ENCODE results near the gene NR5A1. TPM values are rescaled to one million over a fixed set of nuclear protein-coding genes. Genes with fewer than 3 reads are reported as not detected.

Gene NR5A1
- total and polyA plus RNA-seq, 2 experiments from 2014 or later = not detected

- no peak for TF ChIP-seq EZH2 (IDR thresholded peaks at IDR 0.05; ENCODE audit: insufficient read depth, poor library complexity, severe bottlenecking)
- TF ChIP-seq EZH2phosphoT487 (IDR thresholded peaks at IDR 0.05; ENCODE audit: insufficient read depth, low read depth) = no peak
- in situ Hi-C loops (cut with MboI) = no loop called here
- no peaks in the 10 kb centered on the region for H3K9me2 ChIP-seq (ENCODE audit: insufficient read depth)
- 0 out of 2 replicates have a peak within 1 kb of the TSS, but pooled peaks have one; percentile 55 for H2AFZ ChIP-seq
- 6 to 8% methylated on average over 30 to 41 of the region's 41 CpGs for WGBS, 2 experiments (ENCODE audit: low coverage in 1 of 2, low lambda C conversion rate in 2 of 2, missing lambda C conversion rate in 2 of 2)
- no peaks in the 10 kb centered on the region for H4K20me1 ChIP-seq (ENCODE audit: insufficient read depth)
- DNase-seq = peak; percentile 62
- H3K4me2 ChIP-seq (ENCODE audit: unreplicated experiment) = peak within 1 kb of the TSS; percentile 54
- H3K9me3 ChIP-seq (ENCODE audit: low read depth) = no peaks in the 10 kb centered on the region
- peaks cover 18% of the 10 kb centered on the region for H3K27me3 ChIP-seq (replicated peaks; ENCODE audit: insufficient read depth)
- H3K4me1 ChIP-seq (ENCODE audit: insufficient read depth) = 0 out of 2 replicates have a peak, but pooled peaks cover 7% of the 10 kb centered on the region
- no peaks in the 10 kb centered on the region for H3F3A ChIP-seq (ENCODE audit: insufficient read depth)
- H3K36me3 ChIP-seq (ENCODE audit: low read depth) = no peaks in the 10 kb centered on the region
- H3K9ac ChIP-seq = no peak within 1 kb of the TSS
- H3K27ac ChIP-seq = no peak within 1 kb of the TSS
- H3K79me2 ChIP-seq (ENCODE audit: insufficient read depth) = no peaks in the 10 kb centered on the region
- peak within 1 kb of the TSS; percentile 59 for H3K4me3 ChIP-seq
Observed at GRCh38 chr9:124450241-124450924, 56.8 kb downstream of the NR5A1 start, which contains the start of gene ADGRD2. ADGRD2 (plus strand) TSS chr9:124450451; CDS start chr9:124451667, 1,216 bp downstream.

- Histone ChIP-seq H3K4me2 (ENCODE audit: unreplicated experiment) (no peak overlapping the region), H3K4me3 (no peak overlapping the region), H4K20me1 (ENCODE audit: insufficient read depth) (no peaks in the 10 kb centered on the region), H3K4me1 (ENCODE audit: insufficient read depth) (0 out of 2 replicates have a peak, but pooled peaks cover 7% of the 10 kb centered on the region), H3K9me3 (ENCODE audit: low read depth) (no peaks in the 10 kb centered on the region), H3K27ac (no peak overlapping the region), H3K27me3 (replicated peaks; ENCODE audit: insufficient read depth) (peaks cover 18% of the 10 kb centered on the region), H3K9me2 (ENCODE audit: insufficient read depth) (no peaks in the 10 kb centered on the region), H3K79me2 (ENCODE audit: insufficient read depth) (no peaks in the 10 kb centered on the region), H2AFZ (no peak overlapping the region), H3K36me3 (ENCODE audit: low read depth) (no peaks in the 10 kb centered on the region), H3F3A (ENCODE audit: insufficient read depth) (no peaks in the 10 kb centered on the region), H3K9ac (no peak overlapping the region)
- no peak for DNase-seq
- in situ Hi-C loops (cut with MboI) = no loop called here
- WGBS, 2 experiments (ENCODE audit: low coverage in 1 of 2, low lambda C conversion rate in 2 of 2, missing lambda C conversion rate in 2 of 2) = 87 to 88% methylated on average over 13 of the region's 13 CpGs
- TF ChIP-seq EZH2phosphoT487 (IDR thresholded peaks at IDR 0.05; ENCODE audit: insufficient read depth, low read depth) (no peak), EZH2 (IDR thresholded peaks at IDR 0.05; ENCODE audit: insufficient read depth, poor library complexity, severe bottlenecking) (no peak)
Observed at GRCh38 chr9:124449381-124450151, 57.6 kb downstream of the NR5A1 start.

- Histone ChIP-seq H3K9ac (no peak overlapping the region), H2AFZ (no peak overlapping the region), H3K9me3 (ENCODE audit: low read depth) (no peaks in the 10 kb centered on the region), H3F3A (ENCODE audit: insufficient read depth) (no peaks in the 10 kb centered on the region), H3K27me3 (replicated peaks; ENCODE audit: insufficient read depth) (peaks cover 12% of the 10 kb centered on the region), H3K4me2 (ENCODE audit: unreplicated experiment) (no peak overlapping the region), H3K4me1 (ENCODE audit: insufficient read depth) (0 out of 2 replicates have a peak, but pooled peaks cover 7% of the 10 kb centered on the region), H4K20me1 (ENCODE audit: insufficient read depth) (no peaks in the 10 kb centered on the region), H3K4me3 (no peak overlapping the region), H3K36me3 (ENCODE audit: low read depth) (no peaks in the 10 kb centered on the region), H3K9me2 (ENCODE audit: insufficient read depth) (no peaks in the 10 kb centered on the region), H3K79me2 (ENCODE audit: insufficient read depth) (no peaks in the 10 kb centered on the region), H3K27ac (no peak overlapping the region)
- WGBS, 2 experiments (ENCODE audit: low coverage in 1 of 2, low lambda C conversion rate in 2 of 2, missing lambda C conversion rate in 2 of 2) = 72 to 79% methylated on average over 7 of the region's 7 CpGs
- TF ChIP-seq EZH2phosphoT487 (IDR thresholded peaks at IDR 0.05; ENCODE audit: insufficient read depth, low read depth) (no peak), EZH2 (IDR thresholded peaks at IDR 0.05; ENCODE audit: insufficient read depth, poor library complexity, severe bottlenecking) (no peak)
- no peak for DNase-seq
- in situ Hi-C loops (cut with MboI) = no loop called here
Observed at GRCh38 chr9:124448019-124448418, 59.2 kb downstream of the NR5A1 start.

GRCh38 chr9:124447297-124447661 lies 59.9 kb downstream of the NR5A1 start:
- H3K36me3 ChIP-seq (ENCODE audit: low read depth) = no peaks in the 10 kb centered on the region
- 0 out of 2 replicates have a peak, but pooled peaks cover 7% of the 10 kb centered on the region for H3K4me1 ChIP-seq (ENCODE audit: insufficient read depth)
- no peak overlapping the region for H3K27ac ChIP-seq
- H4K20me1 ChIP-seq (ENCODE audit: insufficient read depth) = no peaks in the 10 kb centered on the region
- peaks cover 12% of the 10 kb centered on the region for H3K27me3 ChIP-seq (replicated peaks; ENCODE audit: insufficient read depth)
- no peaks in the 10 kb centered on the region for H3K9me2 ChIP-seq (ENCODE audit: insufficient read depth)
- H3F3A ChIP-seq (ENCODE audit: insufficient read depth) = no peaks in the 10 kb centered on the region
- TF ChIP-seq EZH2phosphoT487 (IDR thresholded peaks at IDR 0.05; ENCODE audit: insufficient read depth, low read depth) = no peak
- no peak for TF ChIP-seq EZH2 (IDR thresholded peaks at IDR 0.05; ENCODE audit: insufficient read depth, poor library complexity, severe bottlenecking)
- no peak overlapping the region for H3K4me2 ChIP-seq (ENCODE audit: unreplicated experiment)
- no peak overlapping the region for H3K9ac ChIP-seq
- WGBS, 2 experiments (ENCODE audit: low coverage in 1 of 2, low lambda C conversion rate in 2 of 2, missing lambda C conversion rate in 2 of 2) = 65 to 67% methylated on average over 4 of the region's 4 CpGs
- H3K9me3 ChIP-seq (ENCODE audit: low read depth) = no peaks in the 10 kb centered on the region
- H2AFZ ChIP-seq = no peak overlapping the region
- DNase-seq = no peak
- in situ Hi-C loops (cut with MboI) = no loop called here
- no peak overlapping the region for H3K4me3 ChIP-seq
- no peaks in the 10 kb centered on the region for H3K79me2 ChIP-seq (ENCODE audit: insufficient read depth)

Data from GM23248 (cell line).